Measurements from ENCODE around the gene TRIO. TPM values are rescaled to one million over a fixed set of nuclear protein-coding genes. Genes with fewer than 3 reads are reported as not detected.
A peak's percentile ranks its signal among the peaks of the same experiment; 100 is the strongest.

Gene TRIO
- total RNA-seq, 1 donor from 2014 or later = 148 TPM

- Histone ChIP-seq H3K9me3 (no peaks in the 10 kb centered on the region), H3K27me3 (no peaks in the 10 kb centered on the region), H3K27ac (peak overlapping the region; percentile 63), H3K36me3 (no peaks in the 10 kb centered on the region), H3K4me1 (peaks cover 29% of the 10 kb centered on the region), H3K4me3 (no peak overlapping the region)
- TF ChIP-seq, protein P1, sequence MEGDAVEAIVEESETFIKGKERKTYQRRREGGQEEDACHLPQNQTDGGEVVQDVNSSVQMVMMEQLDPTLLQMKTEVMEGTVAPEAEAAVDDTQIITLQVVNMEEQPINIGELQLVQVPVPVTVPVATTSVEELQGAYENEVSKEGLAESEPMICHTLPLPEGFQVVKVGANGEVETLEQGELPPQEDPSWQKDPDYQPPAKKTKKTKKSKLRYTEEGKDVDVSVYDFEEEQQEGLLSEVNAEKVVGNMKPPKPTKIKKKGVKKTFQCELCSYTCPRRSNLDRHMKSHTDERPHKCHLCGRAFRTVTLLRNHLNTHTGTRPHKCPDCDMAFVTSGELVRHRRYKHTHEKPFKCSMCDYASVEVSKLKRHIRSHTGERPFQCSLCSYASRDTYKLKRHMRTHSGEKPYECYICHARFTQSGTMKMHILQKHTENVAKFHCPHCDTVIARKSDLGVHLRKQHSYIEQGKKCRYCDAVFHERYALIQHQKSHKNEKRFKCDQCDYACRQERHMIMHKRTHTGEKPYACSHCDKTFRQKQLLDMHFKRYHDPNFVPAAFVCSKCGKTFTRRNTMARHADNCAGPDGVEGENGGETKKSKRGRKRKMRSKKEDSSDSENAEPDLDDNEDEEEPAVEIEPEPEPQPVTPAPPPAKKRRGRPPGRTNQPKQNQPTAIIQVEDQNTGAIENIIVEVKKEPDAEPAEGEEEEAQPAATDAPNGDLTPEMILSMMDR (IDR thresholded peaks at IDR 0.05) = no peak
- intact Hi-C loops (cut with DNase I) = no loop called here
- peak; percentile 56 for ATAC-seq
- no peak for DNase-seq
These were observed 83.4 kb downstream of the TRIO start for GRCh38 chr5:14226554-14226953.

DNA sequence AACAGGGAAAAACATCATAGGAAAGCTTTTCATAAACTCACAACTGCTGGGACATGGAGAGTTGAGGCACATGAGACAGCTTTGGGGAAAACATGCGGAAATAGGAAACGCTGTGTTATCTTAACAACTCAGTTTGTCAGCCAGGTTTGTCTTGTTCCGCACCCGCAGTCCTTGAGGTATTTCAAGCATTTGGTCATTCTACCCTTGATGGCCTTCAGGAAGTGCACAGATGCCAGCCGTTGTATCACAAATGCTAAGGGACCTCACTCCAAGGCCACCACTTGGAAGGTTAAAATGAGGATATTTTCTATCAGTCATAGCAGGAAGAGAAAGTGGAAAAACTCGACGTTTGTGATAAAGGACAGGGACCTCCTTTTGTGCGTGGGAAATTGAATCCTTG, 83.8 kb downstream of the TRIO start:
- no peaks in the 10 kb centered on the region for H3K27me3 ChIP-seq
- H3K9me3 ChIP-seq = no peaks in the 10 kb centered on the region
- peak overlapping the region; percentile 63 for H3K27ac ChIP-seq
- no peak for DNase-seq
- peak; percentile 69 for ATAC-seq
- H3K4me1 ChIP-seq = peaks cover 29% of the 10 kb centered on the region
- intact Hi-C loops (cut with DNase I) = no loop called here
- H3K4me3 ChIP-seq = no peak overlapping the region
- H3K36me3 ChIP-seq = no peaks in the 10 kb centered on the region
- TF ChIP-seq, protein P1 (IDR thresholded peaks at IDR 0.05) = no peak

- Histone ChIP-seq H3K27ac (peak overlapping the region; percentile 63), H3K27me3 (no peaks in the 10 kb centered on the region), H3K9me3 (no peaks in the 10 kb centered on the region), H3K4me3 (no peak overlapping the region), H3K36me3 (no peaks in the 10 kb centered on the region), H3K4me1 (peaks cover 29% of the 10 kb centered on the region)
- DNase-seq = no peak
- no peak for ATAC-seq
- intact Hi-C loops (cut with DNase I) = no loop called here
- TF ChIP-seq, protein P1 (IDR thresholded peaks at IDR 0.05) = no peak
These were observed 84.4 kb downstream of the TRIO start for GRCh38 chr5:14227513-14227912.

- Histone ChIP-seq H3K4me3 (no peak overlapping the region), H3K27me3 (no peaks in the 10 kb centered on the region), H3K4me1 (peaks cover 23% of the 10 kb centered on the region), H3K36me3 (no peaks in the 10 kb centered on the region), H3K9me3 (no peaks in the 10 kb centered on the region), H3K27ac (no peak overlapping the region)
- ATAC-seq (no peak), DNase-seq (no peak)
- TF ChIP-seq, protein P1 (IDR thresholded peaks at IDR 0.05) = no peak
- intact Hi-C loops (cut with DNase I) = no loop called here
These were observed 85.1 kb downstream of the TRIO start for GRCh38 chr5:14228219-14228618.

- H3K27me3 ChIP-seq = no peaks in the 10 kb centered on the region
- TF ChIP-seq, protein P1 (IDR thresholded peaks at IDR 0.05) = no peak
- intact Hi-C loops (cut with DNase I) = no loop called here
- no peaks in the 10 kb centered on the region for H3K9me3 ChIP-seq
- H3K36me3 ChIP-seq = no peaks in the 10 kb centered on the region
- no peak overlapping the region for H3K4me3 ChIP-seq
- ATAC-seq (no peak), DNase-seq (no peak)
- H3K4me1 ChIP-seq = peaks cover 16% of the 10 kb centered on the region
- H3K27ac ChIP-seq = no peak overlapping the region
These were observed 86.0 kb downstream of the TRIO start for GRCh38 chr5:14229181-14229580.

- no peaks in the 10 kb centered on the region for H3K27me3 ChIP-seq
- H3K27ac ChIP-seq = no peak overlapping the region
- H3K4me3 ChIP-seq = no peak overlapping the region
- no peak for DNase-seq
- intact Hi-C loops (cut with DNase I) = no loop called here
- no peak for ATAC-seq
- TF ChIP-seq, protein P1 (IDR thresholded peaks at IDR 0.05) = no peak
- H3K36me3 ChIP-seq = no peaks in the 10 kb centered on the region
- peaks cover 16% of the 10 kb centered on the region for H3K4me1 ChIP-seq
- no peaks in the 10 kb centered on the region for H3K9me3 ChIP-seq
These were observed 86.6 kb downstream of the TRIO start for GRCh38 chr5:14229734-14230133.

Measured in upper lobe of right lung (tissue), 1 donor.